Epithelial cell of esophagus (primary cell): Measurements from ENCODE around the gene AMPD3.

Source experiments
- DNase-seq: peaks from one replicate; pipeline ENCODE4 v3.0.0; 2010; ENCODE audit warnings: low read depth
- H3K4me3 ChIP-seq: 2 replicates; pipeline ENCODE4 v1.5.1; 2011; ENCODE audit warnings: mild to moderate bottlenecking, low read length, control low read depth
- CTCF ChIP-seq: IDR thresholded peaks from 2 replicates; pipeline ENCODE4 v1.5.1; 2011; ENCODE audit warnings: low read depth, mild to moderate bottlenecking, low read length, control low read depth, inconsistent platforms; ENCODE audit not compliant: insufficient read depth; ENCODE audit errors: missing control alignments

AMPD3 gene

DNA sequence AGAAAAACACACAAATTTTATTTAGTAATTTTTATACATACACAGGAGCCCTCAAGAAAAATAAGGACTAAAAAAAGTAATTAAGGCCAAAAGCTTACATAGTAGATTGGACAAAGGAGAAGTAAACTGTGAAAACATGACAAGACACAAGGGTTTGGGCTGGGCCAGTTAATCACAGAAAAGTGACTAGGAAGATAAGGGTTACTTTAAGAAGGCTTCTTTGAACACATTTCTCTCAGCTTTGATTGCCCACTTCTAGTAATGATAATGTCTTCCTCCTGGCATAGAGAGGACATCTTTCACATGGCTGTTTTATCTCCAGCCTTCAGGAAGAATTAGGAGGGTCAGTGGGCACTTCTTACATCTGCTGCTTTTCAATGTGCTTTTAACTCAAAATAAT lies 82.5 kb downstream of the AMPD3 start:
- no peak for TF ChIP-seq CTCF
- H3K4me3 ChIP-seq = no peak overlapping the region
- DNase-seq = no peak

- no peak for DNase-seq
- no peak overlapping the region for H3K4me3 ChIP-seq
- TF ChIP-seq CTCF = no peak
Measured at GRCh38 chr11:10538924-10539323, 83.9 kb downstream of the AMPD3 start.

- peak overlapping the region; percentile 64 for H3K4me3 ChIP-seq
- TF ChIP-seq CTCF = no peak
- DNase-seq = no peak
Measured at GRCh38 chr11:10539339-10539738, 84.3 kb downstream of the AMPD3 start.

GRCh38 chr11:10540546-10540914 lies 85.5 kb downstream of the AMPD3 start:
- no peak for TF ChIP-seq CTCF
- DNase-seq = peak; percentile 52
- H3K4me3 ChIP-seq = peak overlapping the region; percentile 64

DNA sequence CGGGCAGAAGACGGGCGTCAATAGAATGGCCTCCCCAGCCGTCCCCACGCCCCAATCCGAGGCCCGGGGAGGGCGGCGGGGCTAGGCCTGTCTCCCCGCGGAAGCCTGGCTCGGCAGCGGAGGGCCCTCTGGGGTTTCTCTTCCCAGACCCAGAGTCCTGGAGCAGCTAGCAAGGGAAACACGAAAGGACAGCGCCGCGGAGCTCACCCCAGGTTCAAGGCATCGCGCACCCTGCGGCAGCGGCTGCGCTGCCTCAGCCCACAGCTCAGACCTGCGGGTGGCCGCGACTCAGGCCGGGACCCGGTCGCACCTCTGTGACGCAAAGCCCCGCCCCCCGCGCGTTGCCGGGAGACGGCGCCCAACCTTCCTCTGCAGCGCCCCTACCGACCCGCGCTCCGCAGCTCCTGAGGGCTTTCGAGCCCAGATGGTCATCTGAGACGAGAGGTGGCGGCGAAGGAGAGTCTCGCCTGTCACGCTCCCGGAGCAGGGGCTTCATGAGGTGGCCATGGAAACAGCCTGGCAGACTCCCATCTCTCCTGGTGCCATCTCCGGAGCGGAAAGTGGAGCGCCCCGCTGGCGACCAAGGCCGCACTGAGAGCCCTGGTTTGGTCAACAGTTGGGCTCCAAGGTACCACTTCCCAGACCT lies 86.0 kb downstream of the AMPD3 start, which contains the start of gene RNF141:
RNF141 (minus strand) TSS at position 273 of the 646 bp plus-strand sequence. CDS start 7,029 bp downstream, outside the sequence.
- peak; percentile 67 for TF ChIP-seq CTCF
- peak; percentile 95 for DNase-seq
- peak within 1 kb of the TSS; percentile 64 for H3K4me3 ChIP-seq

GRCh38 chr11:10541561-10541930 lies 86.5 kb downstream of the AMPD3 start:
- DNase-seq = peak; percentile 37
- H3K4me3 ChIP-seq = peak overlapping the region; percentile 64
- no peak for TF ChIP-seq CTCF

DNA sequence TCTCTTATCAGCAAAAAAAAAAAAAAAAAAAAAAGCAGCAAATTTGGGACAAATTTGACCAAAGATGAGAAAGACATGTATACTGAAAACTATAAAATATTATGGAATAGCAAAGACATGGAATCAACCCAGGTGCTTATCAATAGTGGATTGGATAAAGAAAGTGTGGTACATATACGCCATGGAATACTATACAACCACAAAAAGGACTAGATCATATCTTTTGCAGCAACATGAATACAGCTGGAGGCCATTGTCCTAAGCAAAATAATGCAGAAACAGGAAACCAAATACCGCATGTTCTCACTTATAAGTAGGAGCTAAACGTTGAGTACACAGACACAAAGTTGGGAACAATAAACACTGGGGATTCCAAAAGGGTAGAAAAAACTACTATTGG lies 87.7 kb downstream of the AMPD3 start:
- no peak overlapping the region for H3K4me3 ChIP-seq
- no peak for DNase-seq
- no peak for TF ChIP-seq CTCF
